Measurements from ENCODE around the gene GSE1.

GRCh38 chr16:85595812-85596502 is 17.2 kb upstream of the GSE1 start:
- TF ChIP-seq CTCF (IDR thresholded peaks at IDR 0.05 in 2 of 3, conservative IDR thresholded peaks at IDR 0.05 in 1 of 3; ENCODE audit: borderline replicate concordance in 1 of 3, insufficient read depth in 1 of 3, low read depth in 2 of 3, low read length in 2 of 3), result no peak
- no peak for TF ChIP-seq POLR2A (IDR thresholded peaks at IDR 0.05; ENCODE audit: borderline replicate concordance, extremely low read depth, insufficient read depth, insufficient read length)
- TF ChIP-seq ATF3 (IDR thresholded peaks at IDR 0.05), result no peak
- no peak for TF ChIP-seq JUND (IDR thresholded peaks at IDR 0.05)
